ENCODE measurements around the gene ATAD5.

DNA sequence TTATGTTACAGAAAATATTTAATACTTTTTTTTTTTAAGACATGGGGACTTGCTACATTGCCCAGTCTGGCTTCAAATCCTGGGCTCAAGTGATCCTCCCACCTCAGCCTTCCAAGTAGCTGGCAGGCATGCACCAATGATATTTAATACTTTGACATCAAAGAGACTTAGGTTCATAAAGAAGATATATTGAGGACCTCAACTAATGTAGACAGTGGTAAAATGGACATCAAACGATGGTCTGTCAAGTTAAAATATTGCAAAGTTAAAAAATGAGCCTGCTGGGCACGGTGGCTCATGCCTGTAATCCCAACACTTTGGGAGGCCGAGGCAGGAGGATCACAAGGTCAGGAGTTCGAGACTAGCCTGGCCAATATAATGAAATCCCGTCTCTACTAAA, 65.5 kb downstream of the ATAD5 start:
- TF ChIP-seq, protein P1, sequence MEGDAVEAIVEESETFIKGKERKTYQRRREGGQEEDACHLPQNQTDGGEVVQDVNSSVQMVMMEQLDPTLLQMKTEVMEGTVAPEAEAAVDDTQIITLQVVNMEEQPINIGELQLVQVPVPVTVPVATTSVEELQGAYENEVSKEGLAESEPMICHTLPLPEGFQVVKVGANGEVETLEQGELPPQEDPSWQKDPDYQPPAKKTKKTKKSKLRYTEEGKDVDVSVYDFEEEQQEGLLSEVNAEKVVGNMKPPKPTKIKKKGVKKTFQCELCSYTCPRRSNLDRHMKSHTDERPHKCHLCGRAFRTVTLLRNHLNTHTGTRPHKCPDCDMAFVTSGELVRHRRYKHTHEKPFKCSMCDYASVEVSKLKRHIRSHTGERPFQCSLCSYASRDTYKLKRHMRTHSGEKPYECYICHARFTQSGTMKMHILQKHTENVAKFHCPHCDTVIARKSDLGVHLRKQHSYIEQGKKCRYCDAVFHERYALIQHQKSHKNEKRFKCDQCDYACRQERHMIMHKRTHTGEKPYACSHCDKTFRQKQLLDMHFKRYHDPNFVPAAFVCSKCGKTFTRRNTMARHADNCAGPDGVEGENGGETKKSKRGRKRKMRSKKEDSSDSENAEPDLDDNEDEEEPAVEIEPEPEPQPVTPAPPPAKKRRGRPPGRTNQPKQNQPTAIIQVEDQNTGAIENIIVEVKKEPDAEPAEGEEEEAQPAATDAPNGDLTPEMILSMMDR (IDR thresholded peaks at IDR 0.05), result no peak
- TF ChIP-seq POLR2A (IDR thresholded peaks at IDR 0.05), result no peak
